ENCODE measurements around the gene MFSD2B.

- TF ChIP-seq, protein P1, sequence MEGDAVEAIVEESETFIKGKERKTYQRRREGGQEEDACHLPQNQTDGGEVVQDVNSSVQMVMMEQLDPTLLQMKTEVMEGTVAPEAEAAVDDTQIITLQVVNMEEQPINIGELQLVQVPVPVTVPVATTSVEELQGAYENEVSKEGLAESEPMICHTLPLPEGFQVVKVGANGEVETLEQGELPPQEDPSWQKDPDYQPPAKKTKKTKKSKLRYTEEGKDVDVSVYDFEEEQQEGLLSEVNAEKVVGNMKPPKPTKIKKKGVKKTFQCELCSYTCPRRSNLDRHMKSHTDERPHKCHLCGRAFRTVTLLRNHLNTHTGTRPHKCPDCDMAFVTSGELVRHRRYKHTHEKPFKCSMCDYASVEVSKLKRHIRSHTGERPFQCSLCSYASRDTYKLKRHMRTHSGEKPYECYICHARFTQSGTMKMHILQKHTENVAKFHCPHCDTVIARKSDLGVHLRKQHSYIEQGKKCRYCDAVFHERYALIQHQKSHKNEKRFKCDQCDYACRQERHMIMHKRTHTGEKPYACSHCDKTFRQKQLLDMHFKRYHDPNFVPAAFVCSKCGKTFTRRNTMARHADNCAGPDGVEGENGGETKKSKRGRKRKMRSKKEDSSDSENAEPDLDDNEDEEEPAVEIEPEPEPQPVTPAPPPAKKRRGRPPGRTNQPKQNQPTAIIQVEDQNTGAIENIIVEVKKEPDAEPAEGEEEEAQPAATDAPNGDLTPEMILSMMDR (IDR thresholded peaks at IDR 0.05; ENCODE audit: low read depth, low read length), result no peak
- no peak for TF ChIP-seq EZH2phosphoT487 (IDR thresholded peaks at IDR 0.05; ENCODE audit: low read depth)
These were observed 12.6 kb downstream of the MFSD2B start for GRCh38 chr2:24022324-24022974.

Data from OCI-LY3 (cell line).